ENCODE data around the gene BRD7. TPM values are rescaled to one million over a fixed set of nuclear protein-coding genes. Genes with fewer than 3 reads are reported as not detected.

The BRD7 gene
- polyA plus RNA-seq, 4 donors: 40.7 to 71.6 (median 43.4) TPM

- Histone ChIP-seq H3K9me3 (ENCODE audit: control insufficient read depth in 2 of 2, insufficient read depth in 1 of 2, low read depth in 1 of 2, low read length in 1 of 2) (no peaks in the 10 kb centered on the region), H3K36me3 (ENCODE audit: control insufficient read depth in 3 of 3, insufficient read depth in 2 of 3, low read depth in 1 of 3, low read length in 3 of 3) (peaks cover 0 to 15% (median 0%) of the 10 kb centered on the region in 3 donors), H3K27me3 (ENCODE audit: control insufficient read depth in 3 of 3, insufficient read depth in 3 of 3, low read length in 3 of 3) (no peaks in the 10 kb centered on the region), H3K4me1 (ENCODE audit: control insufficient read depth in 3 of 3, insufficient read depth in 2 of 3, low read depth in 1 of 3, low read length in 2 of 3) (no peaks in the 10 kb centered on the region), H3K4me3 (ENCODE audit: low read depth in 1 of 3, low read length in 3 of 3) (no peak overlapping the region), H3K27ac (ENCODE audit: low read depth in 1 of 3, low read length in 2 of 3) (no peak overlapping the region)
- no peak for FAIRE-seq
- 78 to 84% (median 80%) methylated on average over 25 to 26 of the region's 26 CpGs for WGBS, 3 donors
- DNase-seq: no peak
Measured at GRCh38 chr16:50291719-50292565, 76.8 kb downstream of the BRD7 start.

DNA sequence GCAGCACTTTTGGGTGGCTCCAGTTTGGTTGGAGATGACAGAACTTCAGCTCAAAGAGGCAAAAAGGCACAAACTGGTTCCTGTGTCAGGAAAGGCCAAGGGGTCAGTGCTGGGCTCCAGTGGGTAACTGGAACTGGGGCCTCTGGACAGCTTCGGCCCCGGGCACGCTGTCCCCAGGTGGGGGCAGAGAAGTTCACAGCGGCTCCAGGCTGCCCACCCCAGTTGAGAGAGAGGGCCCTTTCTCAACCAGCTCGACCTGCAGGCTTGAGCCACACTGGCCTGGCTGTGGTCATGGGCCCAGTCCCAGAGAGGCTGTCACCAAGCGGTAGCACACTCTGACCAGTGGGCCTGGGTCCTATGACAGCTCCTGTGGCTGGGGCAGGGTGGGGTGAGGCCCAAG, 77.9 kb downstream of the BRD7 start:
- DNase-seq (no peak), FAIRE-seq (no peak)
- 95 to 98% (median 95%) methylated on average over 6 of the region's 6 CpGs for WGBS, 3 donors
- Histone ChIP-seq H3K4me3 (ENCODE audit: low read depth in 1 of 3, low read length in 3 of 3) (no peak overlapping the region), H3K4me1 (ENCODE audit: control insufficient read depth in 3 of 3, insufficient read depth in 2 of 3, low read depth in 1 of 3, low read length in 2 of 3) (no peaks in the 10 kb centered on the region), H3K27me3 (ENCODE audit: control insufficient read depth in 3 of 3, insufficient read depth in 3 of 3, low read length in 3 of 3) (no peaks in the 10 kb centered on the region), H3K27ac (ENCODE audit: low read depth in 1 of 3, low read length in 2 of 3) (no peak overlapping the region), H3K36me3 (ENCODE audit: control insufficient read depth in 3 of 3, insufficient read depth in 2 of 3, low read depth in 1 of 3, low read length in 3 of 3) (peaks cover 0 to 15% (median 0%) of the 10 kb centered on the region in 3 donors), H3K9me3 (ENCODE audit: control insufficient read depth in 2 of 2, insufficient read depth in 1 of 2, low read depth in 1 of 2, low read length in 1 of 2) (peaks cover 0 to 7% of the 10 kb centered on the region in 2 donors)

DNA sequence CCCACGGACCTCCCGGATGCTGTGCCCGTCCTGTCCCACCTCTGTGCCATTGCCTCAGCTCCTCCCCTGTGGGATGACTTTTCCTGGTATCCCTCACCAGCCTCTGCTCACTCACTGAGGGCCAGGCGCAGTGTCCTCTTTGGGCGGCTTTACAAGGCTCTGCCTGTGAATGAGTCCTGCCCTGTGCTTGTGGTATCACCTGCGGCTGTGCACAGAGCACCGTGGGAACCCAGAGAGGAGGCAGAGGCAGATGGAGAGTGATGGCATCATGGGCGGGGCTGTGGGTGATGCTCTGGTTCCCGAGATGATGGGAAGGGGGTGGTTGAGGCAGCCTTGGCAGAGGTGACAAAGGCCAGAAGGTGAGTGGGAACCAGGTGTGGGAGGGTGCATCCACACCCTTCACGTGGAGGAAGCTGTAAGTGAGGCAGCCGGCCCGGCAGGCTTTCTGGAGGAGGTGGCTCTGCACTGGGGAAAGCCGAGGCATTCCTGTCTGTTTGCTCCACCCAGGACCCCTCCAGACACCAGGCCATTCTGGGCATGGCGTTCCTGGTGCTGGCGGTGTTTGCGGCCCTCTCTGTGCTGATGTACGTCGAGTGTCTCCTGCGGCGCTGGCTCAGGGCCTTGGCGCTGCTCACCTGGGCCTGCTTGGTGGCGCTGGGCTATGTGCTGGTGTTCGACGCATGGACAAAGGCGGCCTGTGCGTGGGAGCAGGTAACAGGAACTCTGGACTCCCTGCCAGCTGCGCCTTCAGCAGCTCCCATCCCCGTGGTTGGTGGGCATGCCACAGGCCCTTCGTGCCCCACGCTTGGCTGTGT, 78.6 kb downstream of the BRD7 start:
- Histone ChIP-seq H3K4me1 (ENCODE audit: control insufficient read depth in 3 of 3, insufficient read depth in 2 of 3, low read depth in 1 of 3, low read length in 2 of 3) (no peaks in the 10 kb centered on the region), H3K27me3 (ENCODE audit: control insufficient read depth in 3 of 3, insufficient read depth in 3 of 3, low read length in 3 of 3) (no peaks in the 10 kb centered on the region), H3K4me3 (ENCODE audit: low read depth in 1 of 3, low read length in 3 of 3) (no peak overlapping the region), H3K27ac (ENCODE audit: low read depth in 1 of 3, low read length in 2 of 3) (no peak overlapping the region), H3K36me3 (ENCODE audit: control insufficient read depth in 3 of 3, insufficient read depth in 2 of 3, low read depth in 1 of 3, low read length in 3 of 3) (peaks cover 0 to 12% (median 0%) of the 10 kb centered on the region in 3 donors), H3K9me3 (ENCODE audit: control insufficient read depth in 2 of 2, insufficient read depth in 1 of 2, low read depth in 1 of 2, low read length in 1 of 2) (peaks cover 0 to 7% of the 10 kb centered on the region in 2 donors)
- DNase-seq: no peak
- FAIRE-seq: no peak
- 83 to 90% (median 88%) methylated on average over 30 of the region's 30 CpGs for WGBS, 3 donors

- 72 to 84% (median 79%) methylated on average over 3 of the region's 3 CpGs for WGBS, 3 donors
- Histone ChIP-seq H3K27me3 (ENCODE audit: control insufficient read depth in 3 of 3, insufficient read depth in 3 of 3, low read length in 3 of 3) (no peaks in the 10 kb centered on the region), H3K4me3 (ENCODE audit: low read depth in 1 of 3, low read length in 3 of 3) (no peak overlapping the region), H3K36me3 (ENCODE audit: control insufficient read depth in 3 of 3, insufficient read depth in 2 of 3, low read depth in 1 of 3, low read length in 3 of 3) (peaks cover 0 to 8% (median 0%) of the 10 kb centered on the region in 3 donors), H3K4me1 (ENCODE audit: control insufficient read depth in 3 of 3, insufficient read depth in 2 of 3, low read depth in 1 of 3, low read length in 2 of 3) (peaks cover 0 to under 1% (median 0%) of the 10 kb centered on the region in 3 donors), H3K27ac (ENCODE audit: low read depth in 1 of 3, low read length in 2 of 3) (no peak overlapping the region), H3K9me3 (ENCODE audit: control insufficient read depth in 2 of 2, insufficient read depth in 1 of 2, low read depth in 1 of 2, low read length in 1 of 2) (peaks cover 0 to 7% of the 10 kb centered on the region in 2 donors)
- no peak for DNase-seq
- FAIRE-seq: no peak
Measured at GRCh38 chr16:50288920-50289319, 79.9 kb downstream of the BRD7 start.

- Histone ChIP-seq H3K36me3 (ENCODE audit: control insufficient read depth in 3 of 3, insufficient read depth in 2 of 3, low read depth in 1 of 3, low read length in 3 of 3) (peaks cover 0 to 3% (median 0%) of the 10 kb centered on the region in 3 donors), H3K27ac (ENCODE audit: low read depth in 1 of 3, low read length in 2 of 3) (no peak overlapping the region), H3K4me3 (ENCODE audit: low read depth in 1 of 3, low read length in 3 of 3) (no peak overlapping the region), H3K4me1 (ENCODE audit: control insufficient read depth in 3 of 3, insufficient read depth in 2 of 3, low read depth in 1 of 3, low read length in 2 of 3) (peaks cover 0 to 9% (median under 1%) of the 10 kb centered on the region in 3 donors), H3K27me3 (ENCODE audit: control insufficient read depth in 3 of 3, insufficient read depth in 3 of 3, low read length in 3 of 3) (no peaks in the 10 kb centered on the region), H3K9me3 (ENCODE audit: control insufficient read depth in 2 of 2, insufficient read depth in 1 of 2, low read depth in 1 of 2, low read length in 1 of 2) (peaks cover 0 to 7% of the 10 kb centered on the region in 2 donors)
- FAIRE-seq (no peak), DNase-seq (no peak)
- WGBS, 3 donors: 89 to 93% (median 92%) methylated on average over 10 to 17 of the region's 17 CpGs
Measured at GRCh38 chr16:50288026-50288425, 80.8 kb downstream of the BRD7 start.

- WGBS, 3 donors: 94 to 99% (median 95%) methylated on average over 3 of the region's 3 CpGs
- FAIRE-seq (no peak), DNase-seq (no peak)
- Histone ChIP-seq H3K36me3 (ENCODE audit: control insufficient read depth in 3 of 3, insufficient read depth in 2 of 3, low read depth in 1 of 3, low read length in 3 of 3) (peaks cover 0 to 3% (median 0%) of the 10 kb centered on the region in 3 donors), H3K27me3 (ENCODE audit: control insufficient read depth in 3 of 3, insufficient read depth in 3 of 3, low read length in 3 of 3) (no peaks in the 10 kb centered on the region), H3K9me3 (ENCODE audit: control insufficient read depth in 2 of 2, insufficient read depth in 1 of 2, low read depth in 1 of 2, low read length in 1 of 2) (peaks cover 0 to 7% of the 10 kb centered on the region in 2 donors), H3K4me3 (ENCODE audit: low read depth in 1 of 3, low read length in 3 of 3) (no peak overlapping the region), H3K27ac (ENCODE audit: low read depth in 1 of 3, low read length in 2 of 3) (no peak overlapping the region), H3K4me1 (ENCODE audit: control insufficient read depth in 3 of 3, insufficient read depth in 2 of 3, low read depth in 1 of 3, low read length in 2 of 3) (peaks cover 2 to 9% (median 9%) of the 10 kb centered on the region in 3 donors)
Measured at GRCh38 chr16:50286681-50287080, 82.1 kb downstream of the BRD7 start.

- Histone ChIP-seq H3K27me3 (ENCODE audit: control insufficient read depth in 3 of 3, insufficient read depth in 3 of 3, low read length in 3 of 3) (no peaks in the 10 kb centered on the region), H3K4me1 (ENCODE audit: control insufficient read depth in 3 of 3, insufficient read depth in 2 of 3, low read depth in 1 of 3, low read length in 2 of 3) (peaks cover 2 to 9% (median 9%) of the 10 kb centered on the region in 3 donors), H3K36me3 (ENCODE audit: control insufficient read depth in 3 of 3, insufficient read depth in 2 of 3, low read depth in 1 of 3, low read length in 3 of 3) (peaks cover 0 to 3% (median 0%) of the 10 kb centered on the region in 3 donors), H3K9me3 (ENCODE audit: control insufficient read depth in 2 of 2, insufficient read depth in 1 of 2, low read depth in 1 of 2, low read length in 1 of 2) (peaks cover 0 to 9% of the 10 kb centered on the region in 2 donors), H3K27ac (ENCODE audit: low read depth in 1 of 3, low read length in 2 of 3) (no peak overlapping the region), H3K4me3 (ENCODE audit: low read depth in 1 of 3, low read length in 3 of 3) (no peak overlapping the region)
- FAIRE-seq (no peak), DNase-seq (no peak)
- 49 to 69% (median 66%) methylated on average over 4 to 5 of the region's 5 CpGs for WGBS, 3 donors
Measured at GRCh38 chr16:50285406-50286003, 83.3 kb downstream of the BRD7 start.

Measured in small intestine (tissue), 7 donors.